Kidney (tissue), 14 donors: ENCODE data around the gene SNAI3. TPM values are rescaled to one million over a fixed set of nuclear protein-coding genes. Genes with fewer than 3 reads are reported as not detected.
A peak's percentile ranks its signal among the peaks of the same experiment; 100 is the strongest.

Experiments
- DNase-seq, 5 donors: peaks; one replicate each; pipeline ENCODE4 v3.0.0-alpha.2; 2013 to 2020
- FAIRE-seq: peaks from 2 replicates; lab custom pipeline; 2012; peaks lifted over from hg19 to GRCh38; lab: Jason Lieb, UNC
- H3K27ac ChIP-seq, 2 donors: one replicate each; pipeline ENCODE4 v1.7.0; 2013; ENCODE audit warnings: low read depth in 2 of 2, low read length in 2 of 2, inconsistent platforms in 1 of 2
- H3K27me3 ChIP-seq: one replicate; pipeline ENCODE4 v1.7.1; 2013; ENCODE audit warnings: low read length, inconsistent platforms; ENCODE audit not compliant: control insufficient read depth, insufficient read depth
- H3K36me3 ChIP-seq, 3 donors: one replicate each; pipeline versions ENCODE4 v1.7.0 to v1.7.1; 2013; ENCODE audit warnings: low read length in 3 of 3, control low read depth in 1 of 3, inconsistent platforms in 1 of 3; ENCODE audit not compliant: insufficient read depth in 3 of 3, control insufficient read depth in 2 of 3
- H3K4me1 ChIP-seq, 3 donors: one replicate each; pipeline versions ENCODE4 v1.7.0 to v1.7.1; 2013; ENCODE audit warnings: low read length in 3 of 3, inconsistent platforms in 1 of 3, low read depth in 1 of 3; ENCODE audit not compliant: control insufficient read depth in 2 of 3, insufficient read depth in 2 of 3
- H3K4me3 ChIP-seq, 3 donors: one replicate each; pipeline versions ENCODE4 v1.7.0 to v1.8.1; 2013; ENCODE audit warnings: low read length in 3 of 3, control low read depth in 1 of 3, inconsistent platforms in 1 of 3
- H3K9ac ChIP-seq, 3 donors: one replicate each; pipeline versions ENCODE4 v1.7.0 to v1.7.1; 2013; ENCODE audit warnings: low read length in 3 of 3, control low read depth in 1 of 3, inconsistent platforms in 1 of 3
- H3K9me3 ChIP-seq, 3 donors: one replicate each; pipeline versions ENCODE4 v1.7.0 to v1.7.1; 2013; ENCODE audit warnings: low read length in 3 of 3, control low read depth in 1 of 3, inconsistent platforms in 1 of 3; ENCODE audit not compliant: control insufficient read depth in 2 of 3, insufficient read depth in 1 of 3
- intact Hi-C: fragments of 100-400 bp; cut with DNase I; formaldehyde crosslinking; loops from one replicate; pipeline ENCODE4 v1.11.1; 2022
- polyA plus RNA-seq: library from polyadenylated mRNA; stranded (reverse); fragments of 350-450 nt; fragmentation: Illumina TruSeq; extraction: RNeasy Lipid Tissue Mini Kit (QIAGEN cat#74804); gene quantifications from one replicate; pipeline ENCODE4 v1.2.3, GENCODE V29; 2014; ENCODE audit warnings: low read depth, low replicate concordance; ENCODE audit not compliant: insufficient read depth
- total RNA-seq: library from RNA; stranded (reverse); fragmentation: NEBNext Ultra II Directional; extraction: Animal tissue kit (Norgen Biotek cat#: 25700); gene quantifications from one replicate; pipeline ENCODE4 v1.2.1, GENCODE V29; 2021
- TF ChIP-seq, protein P1 (sequence below): IDR thresholded peaks from 3 replicates; pipeline ENCODE4 v1.5.1; 2012; ENCODE audit warnings: mild to moderate bottlenecking, moderate library complexity, borderline replicate concordance; ENCODE audit not compliant: insufficient read depth; ENCODE audit errors: extremely low read depth
- donor health status: control.
- donor health status: control.
- donor health status: control.
- donor health status: control.
- donor health status: control.
- donor health status: DM: yes; HTN: yes; CAD: no.
- donor health status: Normal renal cell carcinoma (clear cell type).

Gene SNAI3
- total and polyA plus RNA-seq, 2 donors from 2014 or later: 0.75 to 2.3 TPM

GRCh38 chr16:88645455-88645854 is 40.9 kb downstream of the SNAI3 start:
- intact Hi-C loops: no loop called here
- no peak overlapping the region for H3K27ac ChIP-seq
- FAIRE-seq (no peak), DNase-seq (no peak)
- TF ChIP-seq, protein P1, sequence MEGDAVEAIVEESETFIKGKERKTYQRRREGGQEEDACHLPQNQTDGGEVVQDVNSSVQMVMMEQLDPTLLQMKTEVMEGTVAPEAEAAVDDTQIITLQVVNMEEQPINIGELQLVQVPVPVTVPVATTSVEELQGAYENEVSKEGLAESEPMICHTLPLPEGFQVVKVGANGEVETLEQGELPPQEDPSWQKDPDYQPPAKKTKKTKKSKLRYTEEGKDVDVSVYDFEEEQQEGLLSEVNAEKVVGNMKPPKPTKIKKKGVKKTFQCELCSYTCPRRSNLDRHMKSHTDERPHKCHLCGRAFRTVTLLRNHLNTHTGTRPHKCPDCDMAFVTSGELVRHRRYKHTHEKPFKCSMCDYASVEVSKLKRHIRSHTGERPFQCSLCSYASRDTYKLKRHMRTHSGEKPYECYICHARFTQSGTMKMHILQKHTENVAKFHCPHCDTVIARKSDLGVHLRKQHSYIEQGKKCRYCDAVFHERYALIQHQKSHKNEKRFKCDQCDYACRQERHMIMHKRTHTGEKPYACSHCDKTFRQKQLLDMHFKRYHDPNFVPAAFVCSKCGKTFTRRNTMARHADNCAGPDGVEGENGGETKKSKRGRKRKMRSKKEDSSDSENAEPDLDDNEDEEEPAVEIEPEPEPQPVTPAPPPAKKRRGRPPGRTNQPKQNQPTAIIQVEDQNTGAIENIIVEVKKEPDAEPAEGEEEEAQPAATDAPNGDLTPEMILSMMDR: no peak
- peaks cover under 1% of the 10 kb centered on the region for H3K27me3 ChIP-seq
- H3K36me3 ChIP-seq: no peaks in the 10 kb centered on the region
- H3K9me3 ChIP-seq: no peaks in the 10 kb centered on the region
- peaks cover 0 to 8% (median 3%) of the 10 kb centered on the region in 3 donors for H3K4me1 ChIP-seq
- H3K4me3 ChIP-seq: no peak overlapping the region
- no peak overlapping the region for H3K9ac ChIP-seq

DNA sequence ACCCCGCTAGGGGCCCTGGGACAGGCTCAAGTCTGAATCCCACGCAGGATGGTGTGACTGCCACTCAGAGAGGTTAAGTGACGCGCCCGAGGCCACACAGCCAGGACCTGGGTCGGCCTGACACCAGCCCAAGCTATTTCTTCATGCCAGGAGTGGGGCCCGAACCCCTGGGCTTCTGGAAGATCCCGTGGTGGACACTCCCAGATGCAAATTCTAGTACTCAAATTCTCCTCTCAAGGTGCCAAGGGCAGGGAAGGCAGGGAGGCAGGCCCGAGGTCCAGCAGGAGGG is 42.7 kb downstream of the SNAI3 start:
- no peak for FAIRE-seq
- DNase-seq: no peak
- peaks cover 6% of the 10 kb centered on the region for H3K27me3 ChIP-seq

DNA sequence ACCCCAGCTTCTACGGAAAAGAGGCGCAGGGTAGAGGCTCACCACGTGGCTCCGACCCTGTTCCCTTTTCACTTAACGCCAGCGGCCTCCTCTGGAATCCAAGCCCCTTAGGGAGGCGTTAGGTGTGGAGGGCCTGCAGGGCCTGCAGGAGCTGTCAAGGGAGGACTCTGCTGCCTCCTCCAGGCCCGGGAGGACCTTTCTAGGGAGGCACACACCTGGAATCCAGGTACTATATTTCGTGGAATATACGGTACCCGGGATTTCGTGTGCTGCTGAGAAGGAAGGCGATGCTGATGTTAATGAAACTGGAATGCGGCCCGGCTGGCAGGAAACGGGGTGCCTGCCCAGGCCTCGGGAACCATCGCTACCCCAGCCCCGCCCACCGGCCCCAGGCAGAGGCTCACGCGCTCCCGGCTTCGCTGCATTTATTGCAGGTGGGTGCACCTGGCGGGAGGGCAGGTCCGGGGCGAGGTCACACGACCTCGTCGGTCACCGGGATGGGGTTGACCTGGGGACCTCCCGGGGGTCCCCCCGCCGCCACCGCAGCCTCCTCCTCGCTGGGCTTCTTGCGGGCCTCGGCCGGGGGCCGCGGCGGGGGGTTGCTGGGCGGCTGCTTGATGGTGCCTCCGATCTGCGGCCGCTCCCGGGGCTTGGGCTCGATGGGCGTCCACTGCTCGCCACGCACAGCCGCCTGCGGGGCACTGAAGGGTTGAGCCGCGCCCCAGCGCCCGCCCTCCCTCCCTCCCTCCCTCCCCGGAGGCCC is 43.2 kb downstream of the SNAI3 start:
- intact Hi-C loops: no loop called here
- no peak for FAIRE-seq

More for the DNA sequence above, 42.7 kb downstream of the SNAI3 start:
- Histone ChIP-seq H3K36me3 (no peaks in the 10 kb centered on the region), H3K4me3 (no peak overlapping the region), H3K27ac (no peak overlapping the region), H3K9ac (no peak overlapping the region), H3K4me1 (peaks cover 0 to 2% (median 0%) of the 10 kb centered on the region in 3 donors), H3K9me3 (no peaks in the 10 kb centered on the region)
- intact Hi-C loops: no loop called here
- TF ChIP-seq, protein P1: no peak

More for the DNA sequence above, 43.2 kb downstream of the SNAI3 start:
- peak in 1 of 5 donors; percentile 60 for DNase-seq
- H3K9ac ChIP-seq: no peak overlapping the region
- H3K4me3 ChIP-seq: no peak overlapping the region
- no peaks in the 10 kb centered on the region for H3K9me3 ChIP-seq
- H3K4me1 ChIP-seq: peaks cover 0 to 2% (median 0%) of the 10 kb centered on the region in 3 donors
- H3K27me3 ChIP-seq: peaks cover 6% of the 10 kb centered on the region
- H3K36me3 ChIP-seq: no peaks in the 10 kb centered on the region
- no peak overlapping the region for H3K27ac ChIP-seq
- TF ChIP-seq, protein P1: no peak
